Mesenchymal stem cell (in vitro differentiated cells and primary cell): ENCODE results near the gene CHGA.
A peak's percentile ranks its signal among the peaks of the same experiment; 100 is the strongest.

ENCODE experiments used
- DNase-seq: peaks from one replicate; pipeline ENCODE4 v3.0.0-alpha.2; 2013
- H2AFZ ChIP-seq: one replicate; pipeline ENCODE4 v1.6.1; 2013; ENCODE audit warnings: low read depth, mild to moderate bottlenecking, control low read depth, inconsistent platforms, low read length, moderate library complexity
- H2AK5ac ChIP-seq: 2 replicates; pipeline ENCODE4 v1.6.1; 2013; ENCODE audit warnings: low read length, moderate library complexity, mild to moderate bottlenecking, inconsistent platforms; ENCODE audit not compliant: severe bottlenecking
- H2BK120ac ChIP-seq: one replicate; pipeline ENCODE4 v1.6.1; 2013; ENCODE audit warnings: low read depth, mild to moderate bottlenecking, inconsistent platforms, low read length, moderate library complexity
- H2BK12ac ChIP-seq, 2 experiments: one replicate each; pipeline ENCODE4 v1.6.1; 2013; ENCODE audit warnings: inconsistent platforms in 2 of 2, low read length in 2 of 2, mild to moderate bottlenecking in 2 of 2, moderate library complexity in 2 of 2, control low read depth in 1 of 2
- H2BK15ac ChIP-seq: one replicate; pipeline ENCODE4 v1.6.1; 2013; ENCODE audit warnings: mild to moderate bottlenecking, low read depth, inconsistent platforms; ENCODE audit not compliant: poor library complexity, severe bottlenecking
- H2BK5ac ChIP-seq: 2 replicates; pipeline ENCODE4 v1.6.1; 2013; ENCODE audit warnings: low read depth, mild to moderate bottlenecking, low read length, control low read depth, inconsistent platforms; ENCODE audit not compliant: poor library complexity, severe bottlenecking
- H3K14ac ChIP-seq, 2 experiments: one replicate each; pipeline ENCODE4 v1.6.1; 2013; ENCODE audit warnings: inconsistent platforms in 2 of 2, low read length in 2 of 2, control low read depth in 1 of 2, mild to moderate bottlenecking in 1 of 2, moderate library complexity in 1 of 2
- H3K18ac ChIP-seq, 2 experiments: one replicate each; pipeline ENCODE4 v1.6.1; 2013; ENCODE audit warnings: inconsistent platforms in 2 of 2, low read length in 2 of 2, control low read depth in 1 of 2, low read depth in 1 of 2, mild to moderate bottlenecking in 1 of 2
- H3K23ac ChIP-seq, 2 experiments: one replicate each; pipeline ENCODE4 v1.6.1; 2013; ENCODE audit warnings: inconsistent platforms in 2 of 2, low read length in 2 of 2, mild to moderate bottlenecking in 2 of 2, moderate library complexity in 2 of 2, control low read depth in 1 of 2
- H3K27ac ChIP-seq: 2 replicates; pipeline ENCODE4 v1.5.1; 2013; ENCODE audit warnings: mild to moderate bottlenecking, moderate library complexity, low read length, control low read depth, inconsistent platforms; ENCODE audit not compliant: poor library complexity, severe bottlenecking
- H3K27me3 ChIP-seq, 2 experiments: 2 replicates each; pipeline versions ENCODE4 v1.6.1 to v1.7.0; 2013; ENCODE audit warnings: low read length in 2 of 2, mild to moderate bottlenecking in 2 of 2, moderate library complexity in 2 of 2, control low read depth in 1 of 2, inconsistent platforms in 1 of 2; ENCODE audit not compliant: control insufficient read depth in 1 of 2, insufficient read depth in 1 of 2
- H3K36me3 ChIP-seq, 2 experiments: 2 replicates each; pipeline versions ENCODE4 v1.6.1 to v1.7.0; 2013; ENCODE audit warnings: low read length in 2 of 2, control low read depth in 1 of 2, inconsistent platforms in 1 of 2, low read depth in 1 of 2, mild to moderate bottlenecking in 1 of 2; ENCODE audit not compliant: insufficient read depth in 2 of 2, control insufficient read depth in 1 of 2
- H3K4ac ChIP-seq, 2 experiments: one replicate each; pipeline ENCODE4 v1.6.1; 2013; ENCODE audit warnings: inconsistent platforms in 2 of 2, low read length in 2 of 2, mild to moderate bottlenecking in 2 of 2, moderate library complexity in 2 of 2, control low read depth in 1 of 2, low read depth in 1 of 2
- H3K4me1 ChIP-seq: 2 replicates; pipeline ENCODE4 v1.6.1; 2013; ENCODE audit warnings: low read depth, low read length, control low read depth; ENCODE audit not compliant: control insufficient read depth, insufficient read depth
- H3K4me2 ChIP-seq: 2 replicates; pipeline ENCODE4 v1.6.1; 2013; ENCODE audit warnings: low read length, mild to moderate bottlenecking, inconsistent platforms; ENCODE audit not compliant: poor library complexity, severe bottlenecking
- H3K4me3 ChIP-seq, 2 experiments: 2 replicates each; pipeline versions ENCODE4 v1.5.1 to v1.7.0; 2013; ENCODE audit warnings: low read length in 2 of 2, mild to moderate bottlenecking in 2 of 2, control low read depth in 1 of 2, low read depth in 1 of 2; ENCODE audit not compliant: insufficient read depth in 1 of 2
- H3K79me1 ChIP-seq: replicated peaks from 2 replicates; pipeline ENCODE4 v1.6.1; 2013; ENCODE audit warnings: mild to moderate bottlenecking, control low read depth, low read length, inconsistent platforms; ENCODE audit not compliant: poor library complexity, severe bottlenecking
- H3K9ac ChIP-seq: 2 replicates; pipeline ENCODE4 v1.7.0; 2013; ENCODE audit warnings: mild to moderate bottlenecking, low read length, moderate library complexity
- H3K9me3 ChIP-seq: 2 replicates; pipeline ENCODE4 v1.7.0; 2013; ENCODE audit warnings: mild to moderate bottlenecking, low read length; ENCODE audit not compliant: control insufficient read depth
- H4K8ac ChIP-seq: one replicate; pipeline ENCODE4 v1.6.1; 2013; ENCODE audit warnings: inconsistent platforms, mild to moderate bottlenecking, low read length, moderate library complexity
- H4K91ac ChIP-seq: one replicate; pipeline ENCODE4 v1.6.1; 2013; ENCODE audit warnings: mild to moderate bottlenecking, low read length, inconsistent platforms
- WGBS: methylation state at CpG from one replicate; pipeline ENCODE4 v1.1.7; 2013; ENCODE audit warnings: mixed read lengths; 5-methylcytosine and 5-hydroxymethylcytosine counted together

CHGA gene

DNA sequence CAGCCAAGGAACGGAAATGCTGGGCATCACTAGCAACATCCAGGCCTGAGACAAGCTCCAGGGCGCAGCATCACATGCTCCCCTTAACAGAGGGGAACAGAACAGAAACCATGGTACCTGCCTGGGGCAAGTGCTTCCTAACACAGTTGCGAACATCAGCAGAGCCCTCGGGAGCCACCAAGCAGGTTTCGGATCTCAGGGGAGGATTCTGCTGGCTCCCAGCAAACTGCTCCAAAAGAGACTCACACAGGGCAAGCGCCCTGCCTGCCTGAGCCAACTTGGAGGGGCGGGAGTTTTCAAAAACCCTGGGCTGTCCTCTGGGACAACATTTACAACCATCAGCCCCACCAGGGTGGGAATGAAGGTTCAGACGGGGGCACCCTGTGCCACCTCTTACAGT, 19.6 kb downstream of the CHGA start:
- H3K9me3 ChIP-seq = no peaks in the 10 kb centered on the region
- H3K4me2 ChIP-seq = no peak overlapping the region

DNA sequence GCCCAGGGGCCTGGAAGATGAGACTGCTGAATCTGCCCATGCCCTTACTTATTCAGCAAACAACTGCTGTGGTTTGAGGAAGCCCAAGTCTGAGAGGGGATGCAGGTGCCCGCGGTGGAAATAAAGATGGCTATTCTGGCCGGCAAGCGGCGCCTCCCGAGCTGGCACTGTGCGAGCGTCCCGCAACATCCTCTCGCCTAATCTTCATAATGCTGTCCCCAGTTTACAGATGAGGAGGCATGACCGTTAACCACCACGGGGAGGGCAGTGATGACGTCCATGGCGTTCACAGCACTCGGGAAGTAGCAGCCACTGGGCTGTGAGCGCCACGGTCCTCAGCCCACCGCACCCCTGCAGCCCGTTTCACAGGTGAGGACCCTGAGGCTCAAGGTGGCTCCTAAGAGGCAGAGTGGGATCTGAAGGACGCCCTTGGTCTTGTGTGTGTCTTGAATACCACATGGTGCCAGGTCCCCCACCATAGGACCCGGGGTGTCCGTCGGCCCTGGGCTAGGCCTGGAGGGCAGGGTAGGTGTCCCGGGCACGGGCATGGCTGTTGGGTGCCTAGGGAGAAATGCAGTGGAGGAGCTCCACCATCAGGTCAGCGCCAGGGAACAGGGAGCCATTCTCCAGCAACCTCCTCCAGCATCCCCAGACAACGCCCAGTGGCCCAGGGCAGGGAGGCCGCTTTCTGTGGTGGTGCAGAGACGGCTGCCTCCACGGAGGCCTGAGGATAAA, 20.2 kb downstream of the CHGA start:
- Histone ChIP-seq H2AFZ (no peak overlapping the region), H4K8ac (no peak overlapping the region), H3K4me3 (no peak overlapping the region), H2AK5ac (no peak overlapping the region), H3K27ac (no peak overlapping the region), H2BK15ac (no peak overlapping the region), H3K27me3 (no peaks in the 10 kb centered on the region), H3K9me3 (no peaks in the 10 kb centered on the region), H3K14ac (no peak overlapping the region), H3K4me2 (no peak overlapping the region), H3K4ac (no peak overlapping the region), H2BK120ac (no peak overlapping the region), H3K36me3 (peaks cover 18 to 21% of the 10 kb centered on the region in 2 experiments), H4K91ac (no peak overlapping the region), H2BK12ac (no peak overlapping the region), H3K79me1 (no peaks in the 10 kb centered on the region), H2BK5ac (no peak overlapping the region), H3K4me1 (peaks cover 16% of the 10 kb centered on the region), H3K23ac (no peak overlapping the region), H3K9ac (no peak overlapping the region), H3K18ac (no peak overlapping the region)
- no peak for DNase-seq
- 96% methylated on average over 28 of the region's 30 CpGs for WGBS

More for the DNA sequence above, 19.6 kb downstream of the CHGA start:
- H2AFZ ChIP-seq = no peak overlapping the region
- no peak overlapping the region for H2BK12ac ChIP-seq
- peaks cover 16% of the 10 kb centered on the region for H3K4me1 ChIP-seq
- H3K9ac ChIP-seq = no peak overlapping the region
- H3K27ac ChIP-seq = no peak overlapping the region
- H3K27me3 ChIP-seq = no peaks in the 10 kb centered on the region
- H2BK5ac ChIP-seq = no peak overlapping the region
- H3K4ac ChIP-seq = no peak overlapping the region
- no peak overlapping the region for H2BK15ac ChIP-seq
- H3K36me3 ChIP-seq = peaks cover 14 to 21% of the 10 kb centered on the region in 2 experiments
- H4K91ac ChIP-seq = no peak overlapping the region
- H3K14ac ChIP-seq = no peak overlapping the region
- H3K23ac ChIP-seq = no peak overlapping the region
- no peak overlapping the region for H2AK5ac ChIP-seq
- H3K4me3 ChIP-seq = no peak overlapping the region
- no peak for DNase-seq
- no peak overlapping the region for H2BK120ac ChIP-seq
- no peak overlapping the region for H4K8ac ChIP-seq
- no peaks in the 10 kb centered on the region for H3K79me1 ChIP-seq
- H3K18ac ChIP-seq = no peak overlapping the region
- WGBS = 93% methylated on average over 8 of the region's 8 CpGs

DNA sequence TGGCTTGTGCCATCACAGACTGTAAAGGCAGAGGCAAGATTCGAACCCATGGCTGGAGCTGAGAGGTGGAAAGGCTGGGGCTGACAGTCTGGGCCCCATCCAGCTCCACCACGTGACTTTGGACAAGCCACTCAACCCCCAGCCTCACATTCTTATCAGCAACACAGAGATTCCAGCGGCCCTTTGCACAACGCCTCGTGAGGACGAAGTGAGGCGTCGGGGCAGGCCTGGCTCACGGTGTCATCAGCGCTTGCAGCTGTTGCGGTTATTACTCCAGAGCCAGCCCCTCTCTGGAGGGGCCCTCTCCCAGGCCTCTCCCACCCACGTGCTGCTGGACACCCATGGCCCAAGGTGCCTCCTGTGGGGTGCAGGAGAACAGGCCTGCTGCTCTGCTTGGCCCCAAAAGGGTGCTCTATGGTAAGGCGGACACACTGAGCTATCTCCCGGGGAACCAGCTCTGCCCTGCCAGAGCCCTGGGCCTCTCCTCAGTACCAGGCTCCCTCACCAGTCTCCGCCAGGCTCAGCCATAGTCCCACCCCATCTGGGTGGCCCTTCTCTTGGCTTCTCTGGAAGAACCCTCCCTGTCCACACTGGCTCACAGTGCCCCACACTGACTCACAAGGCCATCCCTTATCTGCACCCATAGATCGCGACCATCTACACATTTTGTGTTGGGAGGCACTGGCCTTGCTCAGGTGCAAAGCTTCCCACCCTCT, 21.1 kb downstream of the CHGA start:
- H3K36me3 ChIP-seq = peaks cover 18 to 21% of the 10 kb centered on the region in 2 experiments
- H2BK120ac ChIP-seq = no peak overlapping the region
- H3K4me3 ChIP-seq = no peak overlapping the region
- H4K91ac ChIP-seq = no peak overlapping the region
- no peaks in the 10 kb centered on the region for H3K79me1 ChIP-seq
- H3K4me2 ChIP-seq = no peak overlapping the region
- DNase-seq = no peak
- no peak overlapping the region for H2BK15ac ChIP-seq
- H2BK12ac ChIP-seq = no peak overlapping the region
- no peaks in the 10 kb centered on the region for H3K9me3 ChIP-seq
- WGBS = 88% methylated on average over 17 of the region's 17 CpGs
- H3K4me1 ChIP-seq = peaks cover 16% of the 10 kb centered on the region
- H3K18ac ChIP-seq = no peak overlapping the region
- H3K27ac ChIP-seq = no peak overlapping the region
- no peak overlapping the region for H2AFZ ChIP-seq
- H3K14ac ChIP-seq = no peak overlapping the region
- no peak overlapping the region for H2BK5ac ChIP-seq
- H3K27me3 ChIP-seq = no peaks in the 10 kb centered on the region
- H3K9ac ChIP-seq = no peak overlapping the region
- H4K8ac ChIP-seq = no peak overlapping the region
- no peak overlapping the region for H3K23ac ChIP-seq
- H3K4ac ChIP-seq = no peak overlapping the region
- no peak overlapping the region for H2AK5ac ChIP-seq

DNA sequence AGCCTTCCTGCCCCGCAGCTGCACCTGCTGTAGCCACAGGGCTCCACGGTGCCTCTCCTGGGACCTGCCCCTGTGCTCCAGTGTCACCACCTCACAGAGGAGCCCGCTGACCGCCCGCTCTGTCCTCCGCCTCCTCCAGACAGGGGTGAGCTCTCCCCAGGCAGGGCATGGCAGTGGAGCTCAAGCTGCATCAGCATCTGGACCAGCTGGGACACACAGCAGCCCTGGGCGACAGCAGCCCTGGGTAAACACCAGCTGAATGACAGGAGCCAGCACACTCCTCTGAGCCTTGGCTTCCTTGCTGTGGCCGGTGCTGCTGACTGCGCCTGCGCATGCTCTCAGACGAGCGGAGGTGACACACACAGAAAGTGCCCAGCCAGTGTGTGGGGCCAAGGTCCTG, 22.0 kb downstream of the CHGA start:
- Histone ChIP-seq H3K27ac (no peak overlapping the region), H4K91ac (no peak overlapping the region), H3K23ac (no peak overlapping the region), H3K4me2 (no peak overlapping the region), H3K18ac (no peak overlapping the region), H3K36me3 (peaks cover 18 to 26% of the 10 kb centered on the region in 2 experiments), H3K4me1 (peaks cover 16% of the 10 kb centered on the region), H2BK5ac (no peak overlapping the region), H3K14ac (peak overlapping the region in 1 of 2 experiments; percentile 0), H2BK15ac (no peak overlapping the region), H2AK5ac (no peak overlapping the region), H2BK12ac (no peak overlapping the region), H3K9me3 (no peaks in the 10 kb centered on the region), H3K4ac (no peak overlapping the region), H2BK120ac (no peak overlapping the region), H4K8ac (no peak overlapping the region), H3K79me1 (no peaks in the 10 kb centered on the region), H3K4me3 (no peak overlapping the region), H2AFZ (no peak overlapping the region), H3K27me3 (no peaks in the 10 kb centered on the region), H3K9ac (no peak overlapping the region)
- WGBS = 92% methylated on average over 12 of the region's 12 CpGs
- DNase-seq = no peak
